GM12892 (cell line): Measurements from ENCODE around the gene KCNN1.

Source experiments
- POLR2A ChIP-seq: IDR thresholded peaks from 2 replicates; pipeline ENCODE4 v1.6.1; 2011; ENCODE audit warnings: low read depth, low read length, control low read depth
- POLR2AphosphoS5 ChIP-seq: IDR thresholded peaks from 2 replicates; pipeline ENCODE4 v1.6.1; 2011; ENCODE audit warnings: low read depth, low read length, control low read depth

GRCh38 chr19:17933414-17934129 lies 33.3 kb upstream of the KCNN1 start:
- TF ChIP-seq POLR2A = no peak
- no peak for TF ChIP-seq POLR2AphosphoS5
